H9 (cell line): ENCODE measurements around the gene XIAP. TPM values are rescaled to one million over a fixed set of nuclear protein-coding genes. Genes with fewer than 3 reads are reported as not detected.
A peak's percentile ranks its signal among the peaks of the same experiment; 100 is the strongest.
"Not testable (repeated sequence)": the region's sequence is repeated elsewhere in the genome, so short reads cannot be mapped to it uniquely, and the experiment has no call there.

Experiments
- DNase-seq: peaks from one replicate; pipeline ENCODE4 v3.0.0-alpha.2; 2017
- H2AFZ ChIP-seq: one replicate; pipeline ENCODE4 v1.6.1; 2013; ENCODE audit warnings: mild to moderate bottlenecking, low read length, control low read depth, moderate library complexity
- H2AK5ac ChIP-seq: 2 replicates; pipeline ENCODE4 v1.6.1; 2013; ENCODE audit warnings: low read length, control low read depth, mixed read lengths; ENCODE audit not compliant: insufficient read length
- H2BK120ac ChIP-seq: one replicate; pipeline ENCODE4 v1.6.1; 2013; ENCODE audit warnings: low read depth, mild to moderate bottlenecking, low read length, control low read depth, inconsistent platforms; ENCODE audit not compliant: poor library complexity, severe bottlenecking
- H2BK12ac ChIP-seq: 2 replicates; pipeline ENCODE4 v1.6.1; 2013; ENCODE audit warnings: low read length, control low read depth, mixed read lengths, low read depth; ENCODE audit not compliant: insufficient read length
- H2BK15ac ChIP-seq: 2 replicates; pipeline ENCODE4 v1.6.1; 2013; ENCODE audit warnings: low read depth, low read length, control low read depth
- H2BK20ac ChIP-seq: one replicate; pipeline ENCODE4 v1.6.1; 2013; ENCODE audit warnings: low read depth, mild to moderate bottlenecking, low read length, control low read depth, inconsistent platforms; ENCODE audit not compliant: poor library complexity, severe bottlenecking
- H2BK5ac ChIP-seq: 2 replicates; pipeline ENCODE4 v1.6.1; 2013; ENCODE audit warnings: low read length, control low read depth, mixed read lengths; ENCODE audit not compliant: insufficient read length
- H3K14ac ChIP-seq: 2 replicates; pipeline ENCODE4 v1.6.1; 2013; ENCODE audit warnings: low read length, control low read depth; ENCODE audit not compliant: insufficient read depth
- H3K18ac ChIP-seq: 2 replicates; pipeline ENCODE4 v1.6.1; 2013; ENCODE audit warnings: low read depth, mild to moderate bottlenecking, mixed read lengths, low read length, control low read depth; ENCODE audit not compliant: insufficient read length
- H3K23ac ChIP-seq: 2 replicates; pipeline ENCODE4 v1.6.1; 2013; ENCODE audit warnings: low read length, control low read depth, mixed read lengths, low read depth; ENCODE audit not compliant: insufficient read length
- H3K23me2 ChIP-seq: 2 replicates; pipeline ENCODE4 v1.6.1; 2013; ENCODE audit warnings: low read depth, mild to moderate bottlenecking, mixed read lengths, low read length, control low read depth; ENCODE audit not compliant: insufficient read length, poor library complexity, severe bottlenecking
- H3K27ac ChIP-seq: 2 replicates; pipeline ENCODE4 v1.5.1; 2013; ENCODE audit warnings: low read length, control low read depth, mixed read lengths, low read depth; ENCODE audit not compliant: insufficient read length
- H3K27me3 ChIP-seq: 2 replicates; pipeline ENCODE4 v1.6.1; 2013; ENCODE audit warnings: low read length, control low read depth, inconsistent platforms; ENCODE audit not compliant: insufficient read depth
- H3K4ac ChIP-seq: 2 replicates; pipeline ENCODE4 v1.6.1; 2013; ENCODE audit warnings: low read depth, mild to moderate bottlenecking, control low read depth, inconsistent platforms, low read length, moderate library complexity
- H3K4me1 ChIP-seq: 2 replicates; pipeline ENCODE4 v1.6.1; 2013; ENCODE audit warnings: low read length, control low read depth, inconsistent platforms; ENCODE audit not compliant: insufficient read depth
- H3K4me2 ChIP-seq: 2 replicates; pipeline ENCODE4 v1.6.1; 2013; ENCODE audit warnings: low read length, control low read depth, mixed read lengths; ENCODE audit not compliant: insufficient read length, insufficient read depth
- H3K56ac ChIP-seq: 2 replicates; pipeline ENCODE4 v1.6.1; 2013; ENCODE audit warnings: low read depth, mild to moderate bottlenecking, mixed read lengths, low read length, control low read depth; ENCODE audit not compliant: insufficient read length
- H3K79me1 ChIP-seq: 2 replicates; pipeline ENCODE4 v1.6.1; 2013; ENCODE audit warnings: low read depth, mild to moderate bottlenecking, moderate library complexity, low read length, control low read depth, inconsistent platforms; ENCODE audit not compliant: insufficient read depth, poor library complexity, severe bottlenecking
- H3K79me2 ChIP-seq: 2 replicates; pipeline ENCODE4 v1.6.1; 2013; ENCODE audit warnings: low read length, control low read depth, inconsistent platforms; ENCODE audit not compliant: insufficient read depth
- H3K9ac ChIP-seq: 2 replicates; pipeline ENCODE4 v1.6.1; 2013; ENCODE audit warnings: low read length, control low read depth, mixed read lengths; ENCODE audit not compliant: insufficient read length; ENCODE audit errors: extremely low read depth
- H3K9me3 ChIP-seq: one replicate; pipeline ENCODE4 v1.6.1; 2013; ENCODE audit warnings: low read depth, low read length, inconsistent platforms; ENCODE audit not compliant: control insufficient read depth
- H3T11ph ChIP-seq: one replicate; pipeline ENCODE4 v1.6.1; 2013; ENCODE audit warnings: mild to moderate bottlenecking, low read length, control low read depth, inconsistent platforms
- H4K20me1 ChIP-seq: one replicate; pipeline ENCODE4 v1.6.1; 2013; ENCODE audit not compliant: control insufficient read depth, insufficient read length, insufficient read depth
- H4K5ac ChIP-seq: 2 replicates; pipeline ENCODE4 v1.6.1; 2013; ENCODE audit warnings: low read depth, mild to moderate bottlenecking, mixed read lengths, low read length, control low read depth; ENCODE audit not compliant: insufficient read length
- H4K8ac ChIP-seq: replicated peaks from 2 replicates; pipeline ENCODE4 v1.6.1; 2013; ENCODE audit warnings: low read length, control low read depth, mixed read lengths, low read depth; ENCODE audit not compliant: insufficient read length
- H4K91ac ChIP-seq: 2 replicates; pipeline ENCODE4 v1.6.1; 2013; ENCODE audit warnings: low read depth, mild to moderate bottlenecking, moderate library complexity, mixed read lengths, low read length, control low read depth; ENCODE audit not compliant: insufficient read length
- H3K27ac Mint-ChIP-seq, 3 experiments: 2 replicates in 2 of 3; 3 replicates in 1 of 3; pipeline ENCODE4 v1.8.0; 2020 to 2021; ENCODE audit warnings: mixed read lengths in 3 of 3, mild to moderate bottlenecking in 1 of 3, moderate library complexity in 1 of 3
- H3K27me3 Mint-ChIP-seq: 2 replicates; pipeline ENCODE4 v1.8.0; 2021; ENCODE audit warnings: low read depth, mild to moderate bottlenecking, moderate library complexity, mixed read lengths
- H3K36me3 Mint-ChIP-seq, 3 experiments: 2 replicates in 2 of 3; 3 replicates in 1 of 3; pipeline ENCODE4 v1.8.0; 2020 to 2021; ENCODE audit warnings: low read depth in 3 of 3, mixed read lengths in 3 of 3; ENCODE audit not compliant: insufficient read depth in 1 of 3
- H3K4me1 Mint-ChIP-seq, 2 experiments: 2 replicates each; pipeline ENCODE4 v1.8.0; 2020; ENCODE audit warnings: mixed read lengths in 2 of 2
- H3K4me3 Mint-ChIP-seq, 2 experiments: 2 replicates in 1 of 2; 3 replicates in 1 of 2; pipeline ENCODE4 v1.8.0; 2020 to 2021; ENCODE audit warnings: mild to moderate bottlenecking in 2 of 2, mixed read lengths in 2 of 2, moderate library complexity in 1 of 2
- H3K9me3 Mint-ChIP-seq, 2 experiments: 2 replicates in 1 of 2; 3 replicates in 1 of 2; pipeline ENCODE4 v1.8.0; 2020; ENCODE audit warnings: mild to moderate bottlenecking in 2 of 2, mixed read lengths in 2 of 2, moderate library complexity in 1 of 2
- WGBS: extraction: QIAGEN DNeasy Blood & Tissue Kit; methylation state at CpG from one replicate; pipeline ENCODE4 v1.1.7; 2013; ENCODE audit warnings: missing lambda C conversion rate, low lambda C conversion rate, mixed read lengths; ENCODE audit not compliant: insufficient read length; ENCODE audit errors: extremely low coverage; 5-methylcytosine and 5-hydroxymethylcytosine counted together
- total RNA-seq: library from RNA; stranded (reverse); gene quantifications from 2 replicates; pipeline ENCODE4 v1.2.1, GENCODE V29; 2021
- TF ChIP-seq, protein P1 (sequence below): fragments of 200-600 bp; sonication (generic); conservative IDR thresholded peaks from 3 replicates; pipeline ENCODE4 v1.8.0; 2021; ENCODE audit warnings: antibody characterized with exemption, mild to moderate bottlenecking

Gene XIAP
- total RNA-seq, 1 experiment from 2014 or later: 40.5 TPM

DNA sequence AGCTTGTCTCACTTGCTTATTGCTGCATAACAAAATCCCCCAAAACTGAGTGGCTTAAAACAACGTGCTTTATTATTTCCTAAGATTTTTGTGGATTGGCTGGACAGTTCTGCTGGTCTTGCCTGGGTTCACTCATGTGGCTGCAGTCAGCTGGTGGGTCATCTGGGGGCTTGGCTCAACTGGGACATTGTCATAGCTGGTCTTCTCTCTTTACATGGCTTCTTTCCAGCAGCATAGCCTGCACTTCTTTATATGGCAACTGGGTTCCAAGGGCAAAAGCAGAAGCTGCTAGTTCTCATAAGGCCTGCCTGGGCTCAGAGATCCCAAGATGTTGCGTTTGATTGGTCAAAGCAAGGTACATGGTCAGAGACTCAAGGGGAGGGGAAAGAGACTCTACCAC lies 68.0 kb downstream of the XIAP start:
- no CpG with 5 or more reads among the region's 2 CpGs for WGBS
- H2AK5ac ChIP-seq: no peak overlapping the region
- H4K5ac ChIP-seq: no peak overlapping the region
- no peak overlapping the region for H3K4ac ChIP-seq
- DNase-seq: no peak
- no peaks in the 10 kb centered on the region for H3K23me2 ChIP-seq
- no peak overlapping the region for H3K14ac ChIP-seq
- H2BK120ac ChIP-seq: no peak overlapping the region
- no peak overlapping the region for H4K91ac ChIP-seq
- no peak overlapping the region for H2AFZ ChIP-seq
- no peak overlapping the region for H3K9ac ChIP-seq
- no peak overlapping the region for H3K23ac ChIP-seq
- no peaks in the 10 kb centered on the region for H3K27me3 ChIP-seq
- no peak overlapping the region for H3K56ac ChIP-seq
- H3K4me1 ChIP-seq: peaks cover 3% of the 10 kb centered on the region; the same call in 1 of the 2 replicates
- H2BK20ac ChIP-seq: no peak overlapping the region
- H3K79me1 ChIP-seq: no peaks in the 10 kb centered on the region
- no peak overlapping the region for H3K4me3 Mint-ChIP-seq
- peaks cover 11 to 13% (median 12%) of the 10 kb centered on the region in 3 experiments for H3K36me3 Mint-ChIP-seq
- H3K18ac ChIP-seq: no peak overlapping the region
- H4K20me1 ChIP-seq: no peaks in the 10 kb centered on the region
- H4K8ac ChIP-seq: no peak overlapping the region
- H3K79me2 ChIP-seq: no peaks in the 10 kb centered on the region
- no peak overlapping the region for H2BK15ac ChIP-seq
- H2BK12ac ChIP-seq: no peak overlapping the region
- H3K9me3 ChIP-seq: peaks cover 25% of the 10 kb centered on the region
- no peak overlapping the region for H3K27ac ChIP-seq
- peak overlapping the region in 1 of 3 experiments; percentile 0; a peak in 1 of 7 replicates for H3K27ac Mint-ChIP-seq
- no peaks in the 10 kb centered on the region; the same call in 1 of the 2 replicates for H3K27me3 Mint-ChIP-seq
- H3T11ph ChIP-seq: no peak overlapping the region
- H2BK5ac ChIP-seq: no peak overlapping the region
- peaks cover 24 to 65% of the 10 kb centered on the region in 2 experiments for H3K9me3 Mint-ChIP-seq
- TF ChIP-seq, protein P1, sequence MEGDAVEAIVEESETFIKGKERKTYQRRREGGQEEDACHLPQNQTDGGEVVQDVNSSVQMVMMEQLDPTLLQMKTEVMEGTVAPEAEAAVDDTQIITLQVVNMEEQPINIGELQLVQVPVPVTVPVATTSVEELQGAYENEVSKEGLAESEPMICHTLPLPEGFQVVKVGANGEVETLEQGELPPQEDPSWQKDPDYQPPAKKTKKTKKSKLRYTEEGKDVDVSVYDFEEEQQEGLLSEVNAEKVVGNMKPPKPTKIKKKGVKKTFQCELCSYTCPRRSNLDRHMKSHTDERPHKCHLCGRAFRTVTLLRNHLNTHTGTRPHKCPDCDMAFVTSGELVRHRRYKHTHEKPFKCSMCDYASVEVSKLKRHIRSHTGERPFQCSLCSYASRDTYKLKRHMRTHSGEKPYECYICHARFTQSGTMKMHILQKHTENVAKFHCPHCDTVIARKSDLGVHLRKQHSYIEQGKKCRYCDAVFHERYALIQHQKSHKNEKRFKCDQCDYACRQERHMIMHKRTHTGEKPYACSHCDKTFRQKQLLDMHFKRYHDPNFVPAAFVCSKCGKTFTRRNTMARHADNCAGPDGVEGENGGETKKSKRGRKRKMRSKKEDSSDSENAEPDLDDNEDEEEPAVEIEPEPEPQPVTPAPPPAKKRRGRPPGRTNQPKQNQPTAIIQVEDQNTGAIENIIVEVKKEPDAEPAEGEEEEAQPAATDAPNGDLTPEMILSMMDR: no peak
- peaks cover 6 to 7% of the 10 kb centered on the region in 2 experiments for H3K4me1 Mint-ChIP-seq
- no peak overlapping the region for H3K4me2 ChIP-seq

DNA sequence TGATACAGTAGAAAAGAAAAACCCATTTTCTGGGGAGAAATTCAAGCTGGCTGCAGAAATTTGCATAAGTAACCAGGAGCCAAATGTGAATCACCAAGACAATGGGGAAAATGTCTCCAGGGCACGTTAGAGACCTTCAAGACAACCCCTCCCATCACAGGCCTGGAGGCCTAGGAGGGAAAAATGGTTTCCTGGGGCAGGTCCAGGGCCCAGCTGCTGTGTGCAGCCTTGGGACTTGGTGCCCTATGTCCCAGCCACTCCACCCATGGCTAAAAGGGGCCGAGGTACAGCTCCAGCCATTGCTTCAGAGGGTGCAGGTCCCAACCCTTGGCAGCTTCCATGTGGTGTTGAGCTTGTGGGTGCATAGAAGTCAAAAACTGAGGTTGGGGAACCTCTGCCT lies 72.2 kb downstream of the XIAP start:
- not testable (repeated sequence) for H4K20me1 ChIP-seq, H4K8ac ChIP-seq, H3K4ac ChIP-seq, H4K5ac ChIP-seq, H2AK5ac ChIP-seq, H3K14ac ChIP-seq, H2BK20ac ChIP-seq, H3K79me2 ChIP-seq, H3K27ac ChIP-seq, H3K18ac ChIP-seq, H2BK5ac ChIP-seq, H3K4me3 Mint-ChIP-seq, H3K23ac ChIP-seq, H2BK120ac ChIP-seq, H2BK15ac ChIP-seq, H3K4me2 ChIP-seq, H3K27ac Mint-ChIP-seq, H3K56ac ChIP-seq, H3K23me2 ChIP-seq, H3K4me1 ChIP-seq, H2BK12ac ChIP-seq, H3K27me3 ChIP-seq, H3K4me1 Mint-ChIP-seq, H3K79me1 ChIP-seq, H4K91ac ChIP-seq, H2AFZ ChIP-seq, DNase-seq, H3K9ac ChIP-seq, H3T11ph ChIP-seq, H3K27me3 Mint-ChIP-seq
- peaks cover 25% of the 10 kb centered on the region for H3K9me3 ChIP-seq
- Mint-ChIP-seq H3K9me3 (peaks cover 32 to 64% of the 10 kb centered on the region in 2 experiments), H3K36me3 (peaks cover 11 to 22% (median 12%) of the 10 kb centered on the region in 3 experiments)
- WGBS: no CpG with 5 or more reads among the region's 2 CpGs
